Erythroblast (primary cell): ENCODE data around the gene ADARB2.

Source experiments
- GATA1 ChIP-seq: IDR thresholded peaks from 2 replicates; pipeline ENCODE4 v1.6.1; 2011; ENCODE audit warnings: low read depth, mild to moderate bottlenecking, control low read depth, low read length, moderate library complexity
- POLR2A ChIP-seq: IDR thresholded peaks from 2 replicates; pipeline ENCODE4 v1.6.1; 2011; ENCODE audit warnings: mild to moderate bottlenecking, low read length

- no peak for TF ChIP-seq POLR2A
- no peak for TF ChIP-seq GATA1
Measured at GRCh38 chr10:1729751-1730150, 7.6 kb downstream of the ADARB2 start.
